SK-N-MC (cell line): ENCODE results near the gene SLU7.

Source experiments
- DNase-seq: peaks from one replicate; pipeline ENCODE4 v3.0.0-alpha.2; 2011; ENCODE audit warnings: low read depth, low spot score
- H3K27ac ChIP-seq: fragments of 200-600 bp; sonication (generic); 2 replicates; pipeline ENCODE4 v1.5.1; 2016; ENCODE audit warnings: mixed run types
- H3K36me3 ChIP-seq: fragments of 200-600 bp; sonication (generic); 2 replicates; pipeline ENCODE4 v1.6.1; 2017; ENCODE audit warnings: antibody characterized with exemption, low read length, mixed read lengths; ENCODE audit not compliant: insufficient read depth
- H3K4me3 ChIP-seq: fragments of 200-600 bp; sonication (generic); 2 replicates; pipeline ENCODE4 v1.5.1; 2016
- H3K9ac ChIP-seq: fragments of 200-600 bp; sonication (generic); 2 replicates; pipeline ENCODE4 v1.8.0; 2017; ENCODE audit warnings: mixed run types, mixed read lengths; ENCODE audit not compliant: insufficient read length
- H3K9me3 ChIP-seq: fragments of 200-600 bp; sonication (generic); 2 replicates; pipeline ENCODE4 v1.6.1; 2017; ENCODE audit warnings: low read depth, mild to moderate bottlenecking, antibody characterized with exemption, low read length, moderate library complexity, mixed read lengths
- EZH2 ChIP-seq: fragments of 200-600 bp; sonication (generic); IDR thresholded peaks from one replicate; pipeline ENCODE4 v1.6.1; 2017; ENCODE audit warnings: antibody characterized with exemption
- FOXP2 ChIP-seq: optimal IDR thresholded peaks from 2 replicates; pipeline ENCODE3; 2011; ENCODE audit warnings: mild to moderate bottlenecking, moderate library complexity; ENCODE audit not compliant: insufficient read depth; ENCODE audit errors: extremely low read length, control extremely low read depth
- POLR2AphosphoS5 ChIP-seq: IDR thresholded peaks from 2 replicates; pipeline ENCODE4 v1.6.1; 2012; ENCODE audit warnings: mild to moderate bottlenecking, low read depth, low read length, borderline replicate concordance

Gene SLU7

GRCh38 chr5:160367885-160368284 lies 51.0 kb downstream of the SLU7 start:
- Histone ChIP-seq H3K9ac (no peak overlapping the region), H3K27ac (no peak overlapping the region), H3K36me3 (no peaks in the 10 kb centered on the region), H3K4me3 (no peak overlapping the region), H3K9me3 (no peaks in the 10 kb centered on the region)
- no peak for TF ChIP-seq POLR2AphosphoS5
- no peak for TF ChIP-seq EZH2
- no peak for TF ChIP-seq FOXP2
- no peak for DNase-seq

- Histone ChIP-seq H3K9ac (no peak overlapping the region), H3K36me3 (no peaks in the 10 kb centered on the region), H3K9me3 (no peaks in the 10 kb centered on the region), H3K27ac (no peak overlapping the region), H3K4me3 (no peak overlapping the region)
- TF ChIP-seq FOXP2 (no peak), POLR2AphosphoS5 (no peak), EZH2 (no peak)
- no peak for DNase-seq
Measured at GRCh38 chr5:160367261-160367660, 51.6 kb downstream of the SLU7 start.

GRCh38 chr5:160366230-160366629 lies 52.7 kb downstream of the SLU7 start:
- H3K4me3 ChIP-seq: no peak overlapping the region
- DNase-seq: no peak
- H3K36me3 ChIP-seq: no peaks in the 10 kb centered on the region
- H3K9me3 ChIP-seq: no peaks in the 10 kb centered on the region
- H3K27ac ChIP-seq: no peak overlapping the region
- TF ChIP-seq POLR2AphosphoS5: no peak
- no peak for TF ChIP-seq FOXP2
- TF ChIP-seq EZH2: no peak
- no peak overlapping the region for H3K9ac ChIP-seq

GRCh38 chr5:160363660-160364395 lies 55.1 kb downstream of the SLU7 start:
- TF ChIP-seq POLR2AphosphoS5: no peak
- no peak for TF ChIP-seq FOXP2
- no peak for TF ChIP-seq EZH2
- DNase-seq: no peak
- no peaks in the 10 kb centered on the region for H3K36me3 ChIP-seq

GRCh38 chr5:160363211-160363610 lies 55.7 kb downstream of the SLU7 start:
- peak overlapping the region; percentile 91 for H3K27ac ChIP-seq
- peak overlapping the region; percentile 76 for H3K9ac ChIP-seq
- TF ChIP-seq FOXP2 (no peak), EZH2 (no peak), POLR2AphosphoS5 (no peak)
- no peaks in the 10 kb centered on the region for H3K36me3 ChIP-seq
- H3K9me3 ChIP-seq: no peaks in the 10 kb centered on the region
- no peak for DNase-seq
- H3K4me3 ChIP-seq: peak overlapping the region; percentile 64

More at GRCh38 chr5:160363660-160364395, 55.1 kb downstream of the SLU7 start:
- Histone ChIP-seq H3K4me3 (peak overlapping the region; percentile 64), H3K27ac (peak overlapping the region; percentile 91), H3K9me3 (no peaks in the 10 kb centered on the region), H3K9ac (peak overlapping the region; percentile 76)

GRCh38 chr5:160361624-160362228 lies 57.2 kb downstream of the SLU7 start:
- no peak overlapping the region for H3K27ac ChIP-seq
- no peak for DNase-seq
- no peaks in the 10 kb centered on the region for H3K9me3 ChIP-seq
- no peak for TF ChIP-seq POLR2AphosphoS5
- TF ChIP-seq FOXP2: no peak
- no peak for TF ChIP-seq EZH2
- H3K36me3 ChIP-seq: no peaks in the 10 kb centered on the region
- H3K9ac ChIP-seq: no peak overlapping the region
- no peak overlapping the region for H3K4me3 ChIP-seq

GRCh38 chr5:160360310-160360709 lies 58.6 kb downstream of the SLU7 start:
- H3K36me3 ChIP-seq: no peaks in the 10 kb centered on the region
- no peaks in the 10 kb centered on the region for H3K9me3 ChIP-seq
- no peak for DNase-seq
- H3K4me3 ChIP-seq: no peak overlapping the region
- no peak overlapping the region for H3K27ac ChIP-seq
- H3K9ac ChIP-seq: no peak overlapping the region
- no peak for TF ChIP-seq EZH2
- no peak for TF ChIP-seq POLR2AphosphoS5
- no peak for TF ChIP-seq FOXP2

DNA sequence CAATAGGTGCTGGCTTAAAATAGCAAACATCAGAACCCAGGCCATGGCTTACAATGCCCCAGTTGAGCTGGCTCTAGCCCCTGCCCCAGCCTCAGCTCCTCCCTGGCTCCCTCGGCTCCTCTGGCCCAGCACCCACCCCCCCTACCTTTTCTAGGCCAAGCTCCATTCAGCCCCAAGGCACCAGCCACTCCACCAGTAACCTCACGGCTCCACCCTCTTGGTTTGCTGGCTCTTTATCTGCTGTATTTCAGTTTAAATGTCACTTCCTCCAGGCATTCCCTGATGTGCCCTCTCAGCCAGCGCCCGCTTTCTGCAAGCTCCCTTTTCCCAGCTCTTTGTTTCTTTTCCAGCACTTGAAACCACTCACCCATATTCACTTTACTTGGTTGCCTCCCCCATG lies 59.1 kb downstream of the SLU7 start:
- Histone ChIP-seq H3K9ac (no peak overlapping the region), H3K9me3 (no peaks in the 10 kb centered on the region), H3K27ac (no peak overlapping the region), H3K4me3 (0 out of 2 replicates have a peak overlapping the region, but pooled peaks have one; percentile 14), H3K36me3 (no peaks in the 10 kb centered on the region)
- no peak for TF ChIP-seq FOXP2
- no peak for TF ChIP-seq POLR2AphosphoS5
- no peak for DNase-seq
